ENCODE results near the gene CACNA1S. TPM values are rescaled to one million over a fixed set of nuclear protein-coding genes. Genes with fewer than 3 reads are reported as not detected.

CACNA1S gene
- total RNA-seq, 4 donors from 2014 or later, result not detected

DNA sequence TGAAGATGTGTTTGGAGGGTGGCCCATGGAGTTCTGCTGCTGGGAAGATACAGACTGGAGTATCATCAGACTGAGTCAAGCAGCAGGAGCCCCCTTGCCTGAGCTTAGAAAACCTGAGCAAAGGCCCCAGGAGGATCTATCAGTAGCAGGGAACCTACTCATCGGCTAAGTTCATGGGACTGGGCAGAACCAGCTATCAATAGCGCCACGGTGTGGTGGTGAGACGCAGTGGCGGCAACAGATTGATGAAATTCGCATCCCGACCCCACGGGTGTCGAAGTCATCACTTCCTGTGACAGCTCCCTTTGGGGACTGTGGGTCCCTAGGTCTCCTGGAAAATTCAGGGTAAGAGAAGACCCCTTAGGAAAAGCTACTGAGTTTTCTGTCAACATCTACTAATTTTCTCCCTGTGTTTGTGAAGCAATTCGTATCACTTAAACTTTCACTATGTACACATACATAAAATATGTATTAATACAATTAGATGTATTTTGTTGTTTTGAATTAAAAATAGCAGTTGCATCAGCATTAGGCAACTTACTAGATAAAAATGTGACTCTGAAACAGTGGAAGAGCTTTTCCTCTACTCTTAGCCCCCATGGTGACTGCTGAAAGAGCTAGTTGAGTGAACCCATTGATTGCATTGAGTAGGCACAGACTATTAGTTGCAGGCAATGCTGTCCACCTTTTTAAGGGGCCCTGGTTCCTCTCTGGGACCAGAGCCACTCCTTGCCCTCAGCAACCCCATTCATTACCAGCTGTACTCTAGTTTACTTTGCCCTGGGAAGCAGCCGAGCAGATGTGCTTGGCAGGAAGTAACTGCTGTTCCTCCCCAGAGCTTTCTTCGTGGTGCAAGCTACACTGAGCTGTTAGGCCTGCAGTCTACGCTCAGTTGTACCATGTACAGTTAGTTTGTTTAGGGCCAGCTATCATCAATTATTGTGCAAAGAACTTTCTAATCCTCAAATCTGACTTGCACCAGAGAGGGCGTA, 7.3 kb upstream of the CACNA1S start:
- H3K27ac ChIP-seq, result no peak overlapping the region
- 38 to 39% methylated on average over 12 to 14 of the region's 14 CpGs for WGBS, 2 donors
- no peaks in the 10 kb centered on the region for H3K36me3 ChIP-seq
- intact Hi-C loops (cut with DNase I), result loop anchor here (5.0 kb wide), 1 partner anchor 142 kb away; no protein-coding TSS in a partner anchor
- H3K27me3 ChIP-seq, result peaks cover 0 to 79% (median 4%) of the 10 kb centered on the region in 4 donors
- no peak for TF ChIP-seq POLR2A (IDR thresholded peaks at IDR 0.05)
- TF ChIP-seq, protein P1, sequence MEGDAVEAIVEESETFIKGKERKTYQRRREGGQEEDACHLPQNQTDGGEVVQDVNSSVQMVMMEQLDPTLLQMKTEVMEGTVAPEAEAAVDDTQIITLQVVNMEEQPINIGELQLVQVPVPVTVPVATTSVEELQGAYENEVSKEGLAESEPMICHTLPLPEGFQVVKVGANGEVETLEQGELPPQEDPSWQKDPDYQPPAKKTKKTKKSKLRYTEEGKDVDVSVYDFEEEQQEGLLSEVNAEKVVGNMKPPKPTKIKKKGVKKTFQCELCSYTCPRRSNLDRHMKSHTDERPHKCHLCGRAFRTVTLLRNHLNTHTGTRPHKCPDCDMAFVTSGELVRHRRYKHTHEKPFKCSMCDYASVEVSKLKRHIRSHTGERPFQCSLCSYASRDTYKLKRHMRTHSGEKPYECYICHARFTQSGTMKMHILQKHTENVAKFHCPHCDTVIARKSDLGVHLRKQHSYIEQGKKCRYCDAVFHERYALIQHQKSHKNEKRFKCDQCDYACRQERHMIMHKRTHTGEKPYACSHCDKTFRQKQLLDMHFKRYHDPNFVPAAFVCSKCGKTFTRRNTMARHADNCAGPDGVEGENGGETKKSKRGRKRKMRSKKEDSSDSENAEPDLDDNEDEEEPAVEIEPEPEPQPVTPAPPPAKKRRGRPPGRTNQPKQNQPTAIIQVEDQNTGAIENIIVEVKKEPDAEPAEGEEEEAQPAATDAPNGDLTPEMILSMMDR (IDR thresholded peaks at IDR 0.05), result peak in 4 of 6 experiments; percentile 31 to 58 (median 38)
- peaks cover 1 to 13% (median 7%) of the 10 kb centered on the region in 3 donors for H3K4me1 ChIP-seq
- H3K4me3 ChIP-seq, result no peak overlapping the region
- no peaks in the 10 kb centered on the region for H3K9me3 ChIP-seq
- DNase-seq, result no peak

DNA sequence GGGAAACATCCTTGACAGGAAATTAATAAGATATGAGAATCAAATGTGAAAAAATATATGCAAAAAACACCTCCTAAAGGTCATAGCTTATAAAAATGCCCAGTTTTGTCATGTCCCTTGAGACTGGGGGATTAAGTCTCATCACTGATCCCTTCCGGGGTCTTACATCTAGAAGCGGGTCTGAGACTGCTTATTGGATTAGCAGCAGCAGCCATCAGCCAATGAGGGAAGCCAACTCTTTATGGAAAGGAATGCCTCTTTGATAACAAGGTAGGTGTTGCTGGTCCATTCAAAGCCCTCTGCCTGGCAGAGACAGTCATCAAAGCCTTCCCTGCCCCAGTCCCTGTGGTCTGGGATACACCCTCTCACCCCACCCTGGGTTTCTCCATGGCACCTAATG, 3.9 kb upstream of the CACNA1S start:
- peaks cover 0 to 68% (median 2%) of the 10 kb centered on the region in 4 donors for H3K27me3 ChIP-seq
- intact Hi-C loops (cut with DNase I), result no loop called here
- H3K9me3 ChIP-seq, result no peaks in the 10 kb centered on the region
- WGBS, 2 donors, result 73 to 96% methylated on average over 2 of the region's 2 CpGs
- no peak for DNase-seq
- TF ChIP-seq POLR2A (IDR thresholded peaks at IDR 0.05), result no peak
- TF ChIP-seq, protein P1 (IDR thresholded peaks at IDR 0.05), result no peak
- peaks cover 6 to 17% (median 10%) of the 10 kb centered on the region in 3 donors for H3K4me1 ChIP-seq
- no peak overlapping the region for H3K27ac ChIP-seq
- no peaks in the 10 kb centered on the region for H3K36me3 ChIP-seq
- H3K4me3 ChIP-seq, result no peak overlapping the region

DNA sequence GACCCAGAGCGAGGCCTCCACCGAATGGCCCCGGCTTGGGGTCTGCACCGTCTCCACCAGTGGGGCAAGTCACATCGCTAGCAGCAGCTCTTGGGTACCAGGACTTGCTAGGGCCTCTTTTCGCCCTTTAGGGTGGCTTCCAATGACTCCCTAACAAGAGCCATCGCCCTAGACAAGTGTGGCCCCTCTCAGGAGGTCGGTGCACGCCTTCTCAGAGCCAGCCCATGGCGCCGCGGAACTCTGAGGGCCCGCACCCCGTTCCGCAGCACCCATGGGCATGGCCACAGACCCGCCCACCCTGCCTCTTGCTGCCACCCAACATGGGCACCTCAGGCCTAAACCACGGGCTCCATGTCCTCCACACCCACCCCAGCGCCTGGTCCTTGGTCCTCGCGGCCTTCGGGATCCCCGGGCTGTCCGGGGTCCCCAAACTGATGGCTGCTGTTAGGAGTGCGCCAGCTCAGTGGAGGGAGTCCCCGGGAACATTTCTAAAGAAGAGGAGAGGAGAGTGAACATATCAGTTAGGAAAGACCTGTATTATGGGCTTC, 3.2 kb upstream of the CACNA1S start:
- no peak for TF ChIP-seq POLR2A (IDR thresholded peaks at IDR 0.05)
- TF ChIP-seq, protein P1 (IDR thresholded peaks at IDR 0.05), result no peak
- H3K4me1 ChIP-seq, result peaks cover 6 to 17% (median 10%) of the 10 kb centered on the region in 3 donors
- peak overlapping the region in 1 of 4 donors; percentile 60 for H3K4me3 ChIP-seq
- no peak for DNase-seq
- no peak overlapping the region for H3K27ac ChIP-seq
- no peaks in the 10 kb centered on the region for H3K36me3 ChIP-seq
- intact Hi-C loops (cut with DNase I), result no loop called here
- 94 to 96% methylated on average over 6 to 16 of the region's 25 CpGs for WGBS, 2 donors
- H3K27me3 ChIP-seq, result peaks cover 0 to 65% (median 2%) of the 10 kb centered on the region in 4 donors
- no peaks in the 10 kb centered on the region for H3K9me3 ChIP-seq

DNA sequence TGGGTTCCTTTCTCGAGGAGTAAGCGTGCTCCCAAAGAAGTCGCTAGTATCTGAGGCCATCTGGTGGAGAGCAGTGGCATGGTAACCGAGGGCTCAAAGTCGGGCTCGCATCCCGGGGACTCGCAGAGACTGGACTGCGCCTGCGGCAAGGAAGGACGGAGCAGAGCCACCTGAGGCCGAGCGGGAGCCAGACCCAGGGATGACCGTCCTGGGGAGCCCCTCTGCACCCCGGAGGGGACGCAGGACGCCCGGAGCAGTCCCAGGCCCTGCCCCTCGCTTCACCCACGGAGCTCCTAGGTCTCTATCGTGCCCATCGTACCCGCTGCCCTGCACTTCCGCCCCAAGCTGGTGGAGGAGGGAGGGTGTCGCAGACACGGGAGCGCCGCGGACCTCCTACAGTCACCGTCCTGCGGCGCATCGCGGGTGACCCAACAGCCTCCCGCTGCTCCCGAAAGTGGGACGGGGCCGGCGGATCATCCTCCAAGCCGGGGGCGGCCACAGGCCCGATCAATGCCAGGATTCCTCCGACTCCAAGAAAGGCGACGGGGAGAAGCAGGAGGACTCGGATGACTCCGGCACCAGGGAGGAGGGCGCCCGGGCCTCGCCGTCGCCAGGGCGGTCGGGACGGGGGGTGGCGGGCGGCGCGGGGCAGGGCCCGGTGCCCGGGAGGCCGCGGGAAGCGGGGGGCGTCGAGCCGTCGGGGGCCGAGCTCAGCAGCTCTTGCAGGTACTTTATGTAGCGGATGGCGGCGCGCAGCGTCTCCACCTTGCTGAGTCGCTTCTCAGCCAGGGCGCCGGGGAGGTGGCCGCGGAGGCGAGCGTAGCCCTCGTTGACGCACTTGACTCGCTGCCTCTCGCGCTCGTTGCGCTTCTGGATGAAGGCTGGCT, 2.3 kb upstream of the CACNA1S start:
- TF ChIP-seq, protein P1 (IDR thresholded peaks at IDR 0.05), result peak; percentile 58 to 85 (median 78)
- peak in 1 of 4 donors; percentile 28 for TF ChIP-seq POLR2A (IDR thresholded peaks at IDR 0.05)
- H3K9me3 ChIP-seq, result no peaks in the 10 kb centered on the region
- no peaks in the 10 kb centered on the region for H3K36me3 ChIP-seq
- H3K27me3 ChIP-seq, result peaks cover 0 to 60% (median 2%) of the 10 kb centered on the region in 4 donors
- peaks cover 6 to 17% (median 10%) of the 10 kb centered on the region in 3 donors for H3K4me1 ChIP-seq
- intact Hi-C loops (cut with DNase I), result loop anchor here (5.0 kb wide), 1 partner anchor 142 kb away; no protein-coding TSS in a partner anchor
- peak; percentile 19 for DNase-seq
- H3K27ac ChIP-seq, result peak overlapping the region in 3 of 4 donors; percentile 31 to 79 (median 34)
- H3K4me3 ChIP-seq, result peak overlapping the region; percentile 35 to 82 (median 56)
- WGBS, 2 donors, result 2% methylated on average over 21 of the region's 88 CpGs; no CpG with 5 or more reads in 1 of the 2 donors

Measured in esophagus squamous epithelium (tissue), 5 donors.